ENCODE results near the gene C5orf34.
"Not testable (repeated sequence)": the region's sequence is repeated elsewhere in the genome, so short reads cannot be mapped to it uniquely, and the experiment has no call there.

The C5orf34 gene

GRCh38 chr5:43514025-43514424, 923 bp downstream of the C5orf34 start:
- no peak for DNase-seq

- DNase-seq: not testable (repeated sequence)
Observed at GRCh38 chr5:43511062-43511461, 3.9 kb downstream of the C5orf34 start.

GRCh38 chr5:43498581-43498980, 16.4 kb downstream of the C5orf34 start:
- no peak for DNase-seq

GRCh38 chr5:43497311-43498104, 17.4 kb downstream of the C5orf34 start:
- no peak for DNase-seq

- DNase-seq: no peak
Observed at GRCh38 chr5:43491326-43491725, 23.6 kb downstream of the C5orf34 start.

- no peak for DNase-seq
Observed at GRCh38 chr5:43486353-43486752, 28.6 kb downstream of the C5orf34 start.

GRCh38 chr5:43485406-43485805, 29.5 kb downstream of the C5orf34 start:
- DNase-seq: no peak

GRCh38 chr5:43484106-43484849, 30.7 kb downstream of the C5orf34 start:
- DNase-seq: peak; percentile 84 to 87

- peak; percentile 85 for DNase-seq
Observed at GRCh38 chr5:43483298-43484105, 31.4 kb downstream of the C5orf34 start, which contains the start of gene TMEM267. TSS of gene TMEM267 (minus strand) at chr5:43483865. CDS start at chr5:43453969, 29,896 bp downstream.

GRCh38 chr5:43482490-43483297, 32.3 kb downstream of the C5orf34 start:
- DNase-seq: no peak

- DNase-seq: no peak
Observed at GRCh38 chr5:43469671-43470391, 45.1 kb downstream of the C5orf34 start.

GRCh38 chr5:43467100-43467499, 47.8 kb downstream of the C5orf34 start:
- no peak for DNase-seq

- DNase-seq: not testable (repeated sequence)
Observed at GRCh38 chr5:43465455-43465854, 49.5 kb downstream of the C5orf34 start.

- DNase-seq: no peak
Observed at GRCh38 chr5:43461066-43461465, 53.9 kb downstream of the C5orf34 start.

- no peak for DNase-seq
Observed at GRCh38 chr5:43456556-43456955, 58.4 kb downstream of the C5orf34 start.

GRCh38 chr5:43441575-43441974, 73.4 kb downstream of the C5orf34 start:
- not testable (repeated sequence) for DNase-seq

GRCh38 chr5:43437062-43437660, 77.8 kb downstream of the C5orf34 start:
- DNase-seq: no peak

All from stimulated activated CD4-positive, alpha-beta T cell treated with anti-CD3 and anti-CD28 coated beads, Interleukin-2, amount 100 ng/mL, for 24 hours (primary cell).